Gastroesophageal sphincter (tissue), 3 donors: ENCODE results near the gene TNS3.

ENCODE experiments used
- CTCF ChIP-seq, 4 experiments: fragments of 200-600 bp in 2 of 4; fragments of 450-650 bp in 2 of 4; sonication (generic) in 1 of 4; IDR thresholded peaks; one replicate each; pipeline ENCODE4 v1.5.1; 2017 to 2019; ENCODE audit warnings: antibody characterized with exemption in 4 of 4, mild to moderate bottlenecking in 2 of 4, moderate library complexity in 2 of 4
- POLR2A ChIP-seq, 2 donors: fragments of 450-650 bp; IDR thresholded peaks; one replicate each; pipeline ENCODE4 v1.6.1; 2017; ENCODE audit warnings: antibody characterized with exemption in 2 of 2, mild to moderate bottlenecking in 2 of 2, moderate library complexity in 1 of 2

DNA sequence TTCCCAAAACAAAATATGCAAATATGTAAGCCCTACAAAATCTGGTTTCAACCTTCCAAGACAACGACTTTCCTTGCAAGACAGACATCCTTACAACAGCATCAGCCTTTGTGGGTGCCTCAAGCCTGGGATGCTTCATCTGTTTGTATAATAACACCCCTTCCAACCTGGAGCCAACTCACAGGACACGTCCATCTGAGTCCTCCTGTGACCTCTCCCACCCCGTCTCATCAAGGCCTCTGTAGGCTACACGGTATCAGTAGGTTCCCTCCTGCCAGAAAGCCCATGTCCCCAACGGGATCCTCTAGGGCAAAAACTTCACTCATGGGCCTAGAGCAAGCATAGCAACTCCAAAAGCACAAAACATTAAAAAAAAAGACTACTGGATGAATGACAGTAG, 173.2 kb downstream of the TNS3 start:
- no peak for TF ChIP-seq POLR2A (IDR thresholded peaks at IDR 0.05)
- TF ChIP-seq CTCF (IDR thresholded peaks at IDR 0.05), result no peak
